Stimulated activated CD8-positive, alpha-beta memory T cell treated with anti-CD3 and anti-CD28 coated beads, Interleukin-12 subunit alpha, Interleukin-12 subunit beta, amount 100 ng/mL, for 24 hours (primary cell): ENCODE results near the gene MEX3D.
"Not testable (repeated sequence)": the region's sequence is repeated elsewhere in the genome, so short reads cannot be mapped to it uniquely, and the experiment has no call there.

Source experiments
- DNase-seq: peaks from one replicate; pipeline ENCODE4 v3.0.0-alpha.2; 2020; ENCODE audit errors: extremely low read depth

The MEX3D gene

DNA sequence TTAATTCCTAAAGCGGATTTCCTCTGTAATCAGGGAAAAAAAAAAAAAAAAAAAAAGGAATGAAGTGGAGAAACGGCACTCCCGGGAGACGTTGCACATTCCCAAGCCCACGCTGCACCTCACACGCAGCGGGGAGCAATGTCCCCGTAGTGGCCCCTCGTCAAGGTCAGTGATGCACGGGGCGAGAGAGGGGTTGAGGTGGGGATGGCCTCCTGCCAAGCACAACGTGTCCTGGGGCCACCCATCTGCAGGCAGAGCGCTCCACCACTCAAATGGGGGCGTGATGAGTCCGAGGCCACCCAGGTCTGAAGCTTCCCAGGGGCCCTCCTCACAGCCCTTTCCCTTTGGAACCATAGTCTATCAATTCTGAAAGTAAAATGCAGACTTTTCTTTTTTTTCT, 29.1 kb downstream of the MEX3D start:
- no peak for DNase-seq

DNA sequence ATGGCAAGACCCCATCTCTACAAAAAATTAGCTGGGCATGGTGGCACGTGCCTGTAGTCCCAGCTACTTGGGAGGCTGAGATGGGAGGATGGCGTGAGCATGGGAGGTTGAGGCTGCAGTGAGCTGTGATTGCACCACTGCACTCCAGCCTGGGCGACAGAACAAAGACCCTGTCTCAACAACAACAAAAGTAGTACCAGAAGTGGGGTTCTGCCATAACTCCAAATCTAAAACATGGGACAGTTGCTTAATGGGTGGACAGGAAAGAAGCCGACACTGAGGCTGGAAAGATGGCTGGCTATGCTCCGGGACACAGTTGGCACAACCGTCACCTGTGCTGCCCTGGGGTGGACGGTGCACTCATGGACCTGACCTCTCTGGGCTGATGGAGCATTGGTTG, 32.4 kb downstream of the MEX3D start:
- DNase-seq = not testable (repeated sequence)

GRCh38 chr19:1534972-1535371, 33.2 kb downstream of the MEX3D start:
- no peak for DNase-seq

DNA sequence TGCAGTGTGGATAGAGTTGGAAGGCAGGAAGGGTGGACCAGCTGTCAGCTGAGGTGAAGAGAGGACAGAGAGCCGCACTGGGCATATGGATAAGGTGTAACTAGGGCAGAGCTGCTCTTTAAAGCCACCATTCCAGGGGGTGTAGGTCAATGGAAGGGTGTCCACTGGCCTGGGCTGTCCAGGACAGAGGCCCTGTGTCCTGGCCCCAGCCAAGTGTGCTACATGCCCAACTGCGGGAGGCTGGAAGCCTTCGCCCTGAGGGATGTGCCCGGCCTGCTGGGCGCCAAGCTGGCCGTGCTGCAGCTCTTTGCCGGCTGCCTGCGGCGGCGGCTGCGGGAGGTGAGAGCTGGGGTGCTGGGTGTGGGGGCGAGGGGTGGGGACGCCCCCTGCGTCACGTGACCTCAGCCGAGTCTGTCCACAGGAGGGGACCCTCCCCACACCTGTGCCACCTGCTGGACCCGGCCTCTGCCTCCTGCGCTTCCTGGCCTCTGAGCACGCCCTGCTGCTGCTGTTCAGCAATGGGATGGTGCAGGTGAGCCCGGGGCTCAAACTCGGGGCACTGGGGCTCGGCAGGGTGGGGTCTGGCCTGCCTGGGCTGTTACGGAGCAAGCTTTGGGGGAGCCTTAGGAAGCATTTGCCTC, 34.5 kb downstream of the MEX3D start:
- DNase-seq = no peak

GRCh38 chr19:1532003-1532402, 36.1 kb downstream of the MEX3D start:
- no peak for DNase-seq

DNA sequence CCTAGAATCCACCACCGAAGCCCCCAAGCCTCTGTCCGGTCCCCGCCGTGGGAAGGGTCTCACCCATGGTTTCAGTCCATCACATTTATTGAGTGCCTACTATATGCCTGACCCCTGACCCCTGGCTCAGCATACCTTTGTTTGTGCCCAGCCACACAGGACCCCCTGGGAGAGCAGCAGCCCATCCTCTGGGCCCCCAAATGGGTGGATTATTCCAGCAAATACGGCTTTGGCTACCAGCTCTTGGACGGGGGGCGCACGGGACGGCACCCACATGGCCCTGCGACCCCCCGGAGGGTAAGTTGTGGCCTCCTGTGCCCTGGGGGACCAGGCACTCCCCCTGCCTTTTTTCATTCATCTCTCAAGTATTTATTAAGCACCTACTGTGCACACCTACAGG, 36.5 kb downstream of the MEX3D start:
- DNase-seq = no peak

GRCh38 chr19:1530856-1531255, 37.3 kb downstream of the MEX3D start:
- not testable (repeated sequence) for DNase-seq

DNA sequence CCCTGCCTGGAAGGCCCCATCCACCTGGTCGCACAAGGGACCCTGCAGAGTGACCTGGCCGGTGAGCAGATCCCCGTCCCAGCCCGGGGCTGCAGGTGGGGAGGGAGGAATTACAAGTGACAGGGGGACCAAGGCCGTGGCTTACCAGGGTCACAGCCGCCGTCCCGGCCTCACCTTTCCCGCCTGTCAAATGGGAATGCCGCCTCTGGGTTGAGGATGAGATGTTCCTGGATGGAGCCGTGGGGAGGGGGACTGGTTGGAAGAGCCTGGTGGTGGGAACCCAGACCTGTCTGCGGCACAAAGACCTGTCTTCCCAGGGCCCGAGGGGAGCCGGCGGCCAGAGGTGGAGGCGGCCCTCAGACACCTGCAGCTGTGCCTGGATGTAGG, 38.7 kb downstream of the MEX3D start:
- DNase-seq = no peak

- DNase-seq = no peak
Observed at GRCh38 chr19:1528596-1529429, 39.3 kb downstream of the MEX3D start.

GRCh38 chr19:1527650-1528309, 40.3 kb downstream of the MEX3D start:
- no peak for DNase-seq

DNA sequence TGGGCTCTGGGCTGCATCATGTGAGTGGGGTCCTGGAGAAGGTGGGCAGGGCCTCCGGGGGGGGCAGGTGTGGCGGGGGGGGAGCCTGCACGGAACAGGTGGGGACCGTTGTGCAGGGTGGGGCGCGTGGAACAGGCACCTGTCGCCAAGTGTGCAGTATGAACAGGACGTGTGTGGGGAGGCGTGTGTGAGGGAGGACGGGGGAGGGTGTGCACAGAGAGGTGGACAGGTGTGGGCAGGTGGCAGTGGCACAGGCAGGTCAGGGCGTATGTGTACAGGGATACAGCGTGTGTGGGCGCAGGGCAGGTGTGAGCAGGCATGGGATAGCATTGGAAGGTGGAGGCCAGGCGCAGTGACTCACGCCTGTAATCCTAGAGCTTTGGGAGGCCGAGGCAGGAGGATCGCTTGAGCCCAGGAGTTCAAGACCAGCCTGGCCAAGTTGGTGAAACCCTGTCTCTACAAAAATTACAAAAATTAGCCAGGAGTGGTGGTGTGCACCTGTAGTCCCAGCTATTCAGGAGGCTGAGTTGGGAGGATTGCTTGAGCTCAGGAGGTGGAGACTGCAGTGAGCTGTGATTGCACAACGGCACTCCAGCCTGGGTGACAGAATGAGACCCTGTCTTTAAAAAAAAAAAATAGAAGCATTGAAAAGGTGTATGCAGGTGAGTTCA, 41.0 kb downstream of the MEX3D start:
- no peak for DNase-seq

DNA sequence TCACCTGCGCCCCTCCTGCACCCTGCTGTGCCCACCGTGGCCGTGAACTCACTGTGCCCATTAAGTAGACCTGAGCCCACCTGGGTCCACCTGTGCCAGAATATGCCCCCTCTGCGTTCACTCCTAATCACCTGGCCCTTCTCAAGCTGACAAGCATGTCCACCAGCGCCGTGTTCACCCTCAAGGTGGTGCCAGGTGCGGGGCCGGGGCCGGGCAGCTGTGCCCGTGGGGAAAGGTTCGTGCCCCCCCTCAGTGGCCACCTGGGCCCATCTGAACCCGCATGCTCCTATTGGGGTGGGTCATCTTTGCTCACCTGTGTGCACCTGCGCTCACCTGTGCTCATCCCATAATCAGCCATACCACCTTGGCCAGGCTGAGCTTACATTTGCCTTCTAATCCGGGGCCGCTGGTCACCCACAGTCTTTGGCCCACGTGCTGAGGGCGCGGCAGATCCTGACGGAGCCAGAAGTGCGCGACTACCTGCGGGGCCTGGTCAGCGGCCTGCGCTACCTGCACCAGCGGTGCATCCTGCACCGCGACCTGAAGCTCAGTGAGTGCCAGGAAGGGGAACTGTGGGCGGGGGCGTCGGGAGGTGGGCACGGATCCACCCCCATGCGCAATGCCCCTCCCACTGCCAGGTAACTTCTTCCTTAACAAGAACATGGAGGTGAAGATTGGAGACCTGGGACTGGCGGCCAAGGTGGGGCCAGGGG, 41.9 kb downstream of the MEX3D start:
- no peak for DNase-seq

DNA sequence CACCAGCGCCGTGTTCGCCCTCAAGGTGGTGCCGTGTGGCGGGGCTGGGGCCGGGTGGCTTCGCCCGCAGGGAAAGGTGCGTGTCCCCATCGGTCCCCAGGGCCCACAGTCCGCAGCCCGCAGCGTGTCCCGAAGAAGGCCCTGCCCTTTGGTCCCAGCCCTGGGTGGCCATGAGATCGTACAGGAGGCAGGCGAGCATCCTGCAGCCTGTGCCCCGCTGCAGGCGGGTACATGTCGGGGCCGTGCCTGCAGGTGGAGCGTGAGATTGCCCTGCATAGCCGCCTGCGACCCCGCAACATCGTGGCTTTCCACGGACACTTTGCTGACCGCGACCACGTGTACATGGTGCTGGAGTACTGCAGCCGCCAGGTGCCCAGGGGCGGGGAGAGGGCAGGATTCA, 42.8 kb downstream of the MEX3D start:
- DNase-seq = no peak

DNA sequence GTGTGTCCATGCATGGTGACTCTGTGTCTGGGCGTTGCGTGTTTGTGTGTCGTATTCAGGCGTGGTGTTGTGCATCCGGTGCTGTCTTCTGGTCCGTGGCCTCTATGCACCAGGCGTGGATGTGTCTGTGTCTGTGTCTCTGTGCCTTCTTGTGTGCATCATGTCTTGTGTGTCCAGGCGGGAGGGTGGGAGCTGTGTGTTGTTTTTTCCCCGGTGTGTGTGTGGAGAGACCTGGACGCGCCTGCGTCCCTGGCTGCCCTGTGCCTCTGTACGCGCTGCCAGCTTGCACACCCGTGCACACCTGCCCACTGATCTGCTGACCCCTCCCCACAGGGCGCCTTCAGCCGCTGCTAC, 43.2 kb downstream of the MEX3D start:
- DNase-seq = no peak

DNA sequence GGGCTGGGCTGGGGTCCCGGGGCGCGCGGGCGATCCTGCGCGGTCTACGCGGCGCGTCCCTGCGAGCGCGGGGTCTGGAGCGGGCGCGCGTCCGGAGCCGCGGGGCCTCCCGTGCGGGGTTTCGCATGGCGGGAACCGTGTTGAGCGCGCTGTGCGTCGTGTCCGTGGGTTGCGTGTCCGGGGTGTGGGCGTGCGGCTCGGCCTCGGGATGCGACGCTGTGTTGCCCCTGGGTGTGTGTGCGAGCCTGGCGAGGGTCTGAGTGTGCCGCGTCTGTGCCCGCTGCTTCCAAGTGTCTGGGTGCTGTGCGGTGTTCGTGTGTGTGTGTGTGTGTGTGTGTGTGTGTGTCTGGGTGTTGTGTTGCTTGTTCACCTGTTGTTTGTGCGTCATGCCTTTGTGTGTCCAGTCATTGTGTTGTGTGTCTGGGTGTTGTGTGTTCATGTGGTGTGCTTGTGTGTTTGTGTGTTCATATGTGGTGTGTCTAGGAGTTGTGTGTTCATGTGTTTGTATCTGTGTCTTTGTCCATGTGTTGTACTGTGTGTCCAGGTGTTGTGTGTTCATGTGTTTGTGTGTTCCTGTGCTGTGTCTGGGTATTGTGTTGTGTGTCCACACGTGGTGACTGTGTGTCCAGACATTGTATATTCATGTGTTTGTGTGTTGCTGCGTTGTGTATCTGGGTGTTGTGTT, 43.7 kb downstream of the MEX3D start:
- no peak for DNase-seq

DNA sequence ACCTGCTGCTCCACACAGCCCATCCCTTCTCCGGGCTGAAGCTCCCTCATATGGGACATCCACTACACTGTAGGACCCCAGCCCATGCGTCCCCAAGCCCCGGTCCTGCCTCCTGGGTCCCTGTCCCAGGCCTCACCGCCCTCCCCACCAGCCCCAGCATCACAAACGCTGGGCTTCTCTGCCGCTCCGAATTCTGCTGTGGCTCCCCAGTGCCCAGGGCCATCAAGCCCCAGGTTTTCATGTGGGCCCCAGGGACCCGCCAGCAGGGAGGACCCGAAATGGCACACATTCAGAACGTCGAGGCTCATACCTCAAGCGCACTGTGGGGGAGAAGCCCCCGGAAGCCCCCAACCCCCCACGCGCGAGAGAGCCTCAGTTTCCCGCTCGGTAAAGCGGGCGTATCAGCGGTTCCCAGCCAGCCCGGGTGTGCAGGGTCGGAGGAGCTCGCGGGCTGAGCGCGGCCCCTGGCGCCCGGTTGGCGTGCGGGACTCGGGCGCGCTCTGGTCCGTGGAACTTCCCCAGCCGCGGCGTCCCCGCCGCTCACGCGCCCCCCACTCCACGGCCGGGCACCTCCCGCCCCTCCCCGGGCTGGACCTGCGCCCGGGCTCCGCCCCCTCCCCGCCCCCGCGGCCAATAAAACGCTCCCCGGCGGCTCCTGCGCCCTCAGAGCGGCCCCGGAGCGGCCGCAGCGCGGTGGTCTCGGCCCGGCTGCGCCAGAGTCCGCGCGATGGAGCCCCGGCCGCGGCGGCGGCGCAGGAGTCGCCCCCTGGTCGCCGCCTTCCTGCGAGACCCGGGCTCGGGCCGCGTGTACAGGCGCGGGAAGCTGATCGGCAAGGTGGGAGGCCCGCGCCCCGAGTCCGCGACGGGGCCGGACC, 44.5 kb downstream of the MEX3D start, which contains the start of gene PLK5:
TSS of gene PLK5 (plus strand) at position 666 of the 875 bp plus-strand sequence. CDS start 2,920 bp downstream, outside the sequence.
- no peak for DNase-seq

DNA sequence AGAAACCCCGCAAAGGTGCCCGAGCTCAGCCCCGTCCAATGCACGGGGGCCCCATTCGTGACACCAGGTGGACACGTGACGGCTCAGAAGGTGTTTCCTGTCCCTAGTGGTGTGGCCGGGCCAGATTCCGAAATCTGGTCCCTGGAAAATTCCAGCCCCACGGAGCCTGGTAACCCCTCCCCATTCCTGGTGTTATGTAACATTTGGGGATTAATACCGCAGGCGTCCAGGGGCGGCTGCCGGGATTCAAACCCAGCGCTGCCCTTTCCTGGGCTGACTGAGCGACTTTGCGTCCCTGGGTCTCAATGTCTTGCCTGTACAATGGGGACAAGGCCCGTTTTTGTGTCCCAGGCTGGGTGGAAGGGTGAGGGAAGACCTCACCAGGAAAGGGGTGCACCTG, 45.3 kb downstream of the MEX3D start:
- DNase-seq = no peak

DNA sequence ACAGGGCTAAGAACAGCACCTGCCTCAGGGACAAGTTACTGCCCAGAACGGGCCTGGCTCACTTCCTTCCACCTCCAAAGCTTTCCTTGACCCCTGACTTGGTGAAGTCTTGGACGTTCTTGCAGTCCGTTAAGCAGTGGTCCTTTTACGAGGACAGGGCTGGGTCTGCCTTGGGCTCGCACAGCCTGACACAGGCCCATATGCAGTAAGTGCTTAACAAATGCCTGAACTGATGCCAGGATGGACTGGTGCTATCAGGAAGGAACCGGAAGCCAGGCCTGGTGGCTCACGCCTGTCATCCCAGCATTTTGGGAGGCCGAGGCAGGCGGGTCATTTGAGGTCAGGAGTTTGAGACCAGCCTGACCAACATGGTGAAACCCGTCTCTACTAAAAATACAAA, 46.1 kb downstream of the MEX3D start:
- no peak for DNase-seq

DNA sequence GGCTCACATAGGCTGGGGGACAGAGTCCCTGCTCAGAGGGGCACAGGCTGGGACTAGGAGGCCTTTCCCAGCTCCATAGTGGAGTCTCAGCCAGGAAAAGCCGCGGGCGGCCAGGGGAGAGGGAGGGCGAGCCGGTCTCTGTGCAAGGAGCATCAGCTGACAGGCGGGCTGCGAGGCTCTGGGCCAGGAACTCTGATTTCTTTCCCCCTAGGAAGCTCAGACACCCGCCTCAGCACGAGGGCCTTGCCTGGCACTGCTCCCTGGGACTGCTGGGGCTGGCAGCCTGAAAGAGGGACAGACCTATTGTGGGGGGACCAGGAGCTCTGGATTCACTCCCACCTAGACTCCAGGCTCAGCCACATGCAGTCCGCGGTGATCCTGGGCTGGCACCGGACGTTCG, 46.5 kb downstream of the MEX3D start:
- DNase-seq = no peak

DNA sequence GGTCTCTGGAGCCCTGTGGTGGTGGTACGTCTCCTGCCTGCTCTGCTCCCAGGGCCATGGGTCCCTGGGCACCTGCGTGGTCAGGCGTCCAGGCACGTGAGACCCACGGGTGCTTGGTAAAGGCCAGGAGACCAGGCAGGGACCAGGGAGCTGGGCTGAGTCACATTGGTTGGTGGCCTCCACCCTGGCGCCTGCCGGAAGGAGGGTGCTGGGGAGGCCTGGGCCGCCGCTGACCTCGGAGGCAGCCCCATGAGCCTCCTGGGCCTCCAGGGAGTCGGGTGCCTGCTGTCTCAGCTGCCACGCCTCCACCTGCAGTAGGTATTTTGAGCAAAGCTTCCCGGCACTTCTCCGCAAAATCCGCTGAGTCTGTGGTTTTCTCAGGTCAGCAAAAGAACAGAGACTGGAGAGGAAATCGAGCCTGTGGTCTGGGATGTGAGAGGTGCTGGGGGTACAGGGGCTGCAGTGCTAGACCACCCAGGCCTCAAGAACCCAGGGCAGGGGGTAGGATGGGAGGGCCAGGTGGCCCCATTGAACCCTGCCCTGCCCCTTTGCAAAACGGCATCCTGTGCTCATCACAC, 47.8 kb downstream of the MEX3D start:
- DNase-seq = no peak
